D721Med (cell line): ENCODE results near the gene OR5C1.
"Not testable (repeated sequence)": the region's sequence is repeated elsewhere in the genome, so short reads cannot be mapped to it uniquely, and the experiment has no call there.

Experiments
- DNase-seq: peaks from one replicate; pipeline ENCODE4 v3.0.0; 2011; ENCODE audit warnings: low spot score; ENCODE audit not compliant: insufficient read length
- FAIRE-seq: peaks from 2 replicates; lab custom pipeline; 2011; peaks lifted over from hg19 to GRCh38; lab: Jason Lieb, UNC
- TF ChIP-seq, protein P1 (sequence below): IDR thresholded peaks from 2 replicates; pipeline ENCODE4 v1.5.1; 2012; ENCODE audit warnings: mild to moderate bottlenecking, control low read depth; ENCODE audit not compliant: insufficient read depth; ENCODE audit errors: missing control alignments

OR5C1 gene

DNA sequence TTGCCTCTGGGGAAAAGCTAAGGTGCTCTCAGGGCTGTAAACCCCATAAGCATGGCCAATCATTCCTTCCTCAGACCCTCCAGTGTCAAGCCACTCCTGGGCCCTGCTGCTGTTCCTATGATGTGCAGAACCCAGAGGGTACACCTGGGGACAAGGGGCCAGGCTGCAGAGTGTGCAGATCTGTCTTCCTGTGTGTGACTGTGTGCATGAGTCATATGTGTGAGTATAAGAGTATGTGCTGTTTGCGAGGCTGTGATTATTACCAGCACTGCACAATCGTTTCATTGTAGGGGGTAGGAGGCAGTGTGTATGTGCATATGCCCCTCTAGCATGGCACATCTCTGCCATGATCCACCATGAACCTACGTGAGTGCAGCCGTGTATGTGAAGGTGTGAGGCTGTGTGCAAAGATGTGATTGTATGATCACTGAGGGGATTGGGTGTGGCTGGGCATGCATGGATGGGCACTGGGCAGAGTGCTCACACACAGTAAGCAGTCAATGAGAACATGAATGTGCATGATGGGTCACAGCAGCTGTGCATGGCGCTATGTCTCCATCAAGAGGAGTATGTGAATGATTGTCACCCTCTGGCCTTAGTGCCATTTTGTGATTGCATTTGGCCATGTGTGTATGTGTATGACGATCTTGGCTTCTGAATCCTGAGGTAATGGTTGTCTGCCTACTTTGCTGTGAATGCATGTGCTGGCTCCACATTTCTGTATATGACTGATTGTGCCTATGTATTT lies 8.8 kb downstream of the OR5C1 start:
- FAIRE-seq (no peak), DNase-seq (no peak)
- TF ChIP-seq, protein P1, sequence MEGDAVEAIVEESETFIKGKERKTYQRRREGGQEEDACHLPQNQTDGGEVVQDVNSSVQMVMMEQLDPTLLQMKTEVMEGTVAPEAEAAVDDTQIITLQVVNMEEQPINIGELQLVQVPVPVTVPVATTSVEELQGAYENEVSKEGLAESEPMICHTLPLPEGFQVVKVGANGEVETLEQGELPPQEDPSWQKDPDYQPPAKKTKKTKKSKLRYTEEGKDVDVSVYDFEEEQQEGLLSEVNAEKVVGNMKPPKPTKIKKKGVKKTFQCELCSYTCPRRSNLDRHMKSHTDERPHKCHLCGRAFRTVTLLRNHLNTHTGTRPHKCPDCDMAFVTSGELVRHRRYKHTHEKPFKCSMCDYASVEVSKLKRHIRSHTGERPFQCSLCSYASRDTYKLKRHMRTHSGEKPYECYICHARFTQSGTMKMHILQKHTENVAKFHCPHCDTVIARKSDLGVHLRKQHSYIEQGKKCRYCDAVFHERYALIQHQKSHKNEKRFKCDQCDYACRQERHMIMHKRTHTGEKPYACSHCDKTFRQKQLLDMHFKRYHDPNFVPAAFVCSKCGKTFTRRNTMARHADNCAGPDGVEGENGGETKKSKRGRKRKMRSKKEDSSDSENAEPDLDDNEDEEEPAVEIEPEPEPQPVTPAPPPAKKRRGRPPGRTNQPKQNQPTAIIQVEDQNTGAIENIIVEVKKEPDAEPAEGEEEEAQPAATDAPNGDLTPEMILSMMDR, result no peak

DNA sequence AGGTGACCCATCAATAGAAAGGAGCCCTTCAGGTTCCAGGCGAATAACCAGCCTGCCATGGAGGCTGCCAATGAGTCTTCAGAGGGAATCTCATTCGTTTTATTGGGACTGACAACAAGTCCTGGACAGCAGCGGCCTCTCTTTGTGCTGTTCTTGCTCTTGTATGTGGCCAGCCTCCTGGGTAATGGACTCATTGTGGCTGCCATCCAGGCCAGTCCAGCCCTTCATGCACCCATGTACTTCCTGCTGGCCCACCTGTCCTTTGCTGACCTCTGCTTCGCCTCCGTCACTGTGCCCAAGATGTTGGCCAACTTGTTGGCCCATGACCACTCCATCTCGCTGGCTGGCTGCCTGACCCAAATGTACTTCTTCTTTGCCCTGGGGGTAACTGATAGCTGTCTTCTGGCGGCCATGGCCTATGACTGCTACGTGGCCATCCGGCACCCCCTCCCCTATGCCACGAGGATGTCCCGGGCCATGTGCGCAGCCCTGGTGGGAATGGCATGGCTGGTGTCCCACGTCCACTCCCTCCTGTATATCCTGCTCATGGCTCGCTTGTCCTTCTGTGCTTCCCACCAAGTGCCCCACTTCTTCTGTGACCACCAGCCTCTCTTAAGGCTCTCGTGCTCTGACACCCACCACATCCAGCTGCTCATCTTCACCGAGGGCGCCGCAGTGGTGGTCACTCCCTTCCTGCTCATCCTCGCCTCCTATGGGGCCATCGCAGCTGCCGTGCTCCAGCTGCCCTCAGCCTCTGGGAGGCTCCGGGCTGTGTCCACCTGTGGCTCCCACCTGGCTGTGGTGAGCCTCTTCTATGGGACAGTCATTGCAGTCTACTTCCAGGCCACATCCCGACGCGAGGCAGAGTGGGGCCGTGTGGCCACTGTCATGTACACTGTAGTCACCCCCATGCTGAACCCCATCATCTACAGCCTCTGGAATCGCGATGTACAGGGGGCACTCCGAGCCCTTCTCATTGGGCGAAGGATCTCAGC lies 11.6 kb downstream of the OR5C1 start, which contains the start of gene OR1K1:
Gene OR1K1 (plus strand): TSS at position 58 of the 995 bp plus-strand sequence. CDS start 0 bp downstream, at position 58.
- DNase-seq, result no peak
- FAIRE-seq, result no peak
- TF ChIP-seq, protein P1, result no peak

DNA sequence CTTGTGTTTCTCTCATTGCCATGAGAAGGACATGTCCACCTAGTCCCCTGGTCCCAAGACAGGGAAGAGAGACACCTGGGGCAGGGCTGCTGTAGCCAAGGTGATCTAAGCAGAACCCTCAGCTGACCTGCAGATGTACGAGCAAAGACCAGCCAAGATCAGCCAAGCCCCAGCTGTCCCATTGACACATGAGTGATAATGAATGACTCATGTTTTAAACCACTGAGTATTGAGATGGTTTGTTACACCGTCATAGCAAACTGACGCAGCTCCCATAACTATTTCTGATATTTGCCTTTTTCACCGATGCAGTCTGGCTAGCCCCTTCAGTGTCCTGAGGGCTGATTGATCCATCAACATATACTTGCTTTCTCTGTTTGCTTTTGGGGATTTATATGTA lies 17.9 kb downstream of the OR5C1 start:
- TF ChIP-seq, protein P1, result no peak
- no peak for FAIRE-seq
- DNase-seq, result no peak

DNA sequence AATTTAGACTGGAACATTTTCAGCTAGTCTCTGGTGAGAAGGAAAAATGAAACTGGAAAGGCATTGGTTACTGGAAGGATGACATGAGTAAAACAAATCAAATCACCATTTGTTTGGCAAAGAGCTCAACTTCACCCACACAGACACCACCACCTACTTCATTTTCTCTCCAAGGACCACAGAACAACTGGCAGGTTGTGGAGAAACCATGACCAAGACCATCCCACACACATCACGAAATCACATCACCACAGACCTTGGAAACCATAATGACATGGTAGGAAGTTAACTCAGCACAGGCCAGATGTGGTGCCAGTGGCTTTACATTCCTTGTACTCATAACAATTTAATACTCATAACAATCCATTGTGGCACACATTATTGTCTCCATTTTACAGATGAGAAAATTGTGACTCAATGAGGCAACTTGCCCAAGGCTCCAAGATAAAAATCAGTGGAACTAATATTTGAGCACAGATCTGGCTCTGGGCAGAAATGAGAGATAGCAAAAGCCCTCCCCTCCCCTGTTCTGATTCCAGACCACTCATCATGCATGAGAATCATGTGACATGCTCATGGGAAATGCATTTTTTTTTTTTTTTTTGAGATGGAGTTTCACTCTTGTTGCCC lies 18.7 kb downstream of the OR5C1 start:
- no peak for DNase-seq
- no peak for FAIRE-seq
- TF ChIP-seq, protein P1, result no peak

DNA sequence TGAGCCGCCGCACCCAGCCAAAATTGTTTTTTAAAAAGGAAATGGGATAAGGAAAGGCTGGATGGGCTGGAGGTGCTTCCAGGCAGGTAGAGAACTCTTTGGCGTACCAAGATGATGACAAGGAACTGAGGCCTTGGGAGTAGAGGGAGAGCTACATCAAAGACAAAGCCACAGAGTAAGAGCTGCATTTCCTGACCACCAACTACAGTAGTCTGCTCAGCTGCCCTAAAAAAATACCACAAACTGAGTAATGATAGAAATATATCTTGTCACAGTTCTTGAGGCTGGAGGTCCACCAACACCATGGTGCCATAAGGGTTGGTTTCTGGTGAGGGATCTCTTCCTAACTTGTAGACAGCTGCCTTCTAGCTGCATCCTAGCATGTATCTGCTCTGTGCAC lies 19.4 kb downstream of the OR5C1 start:
- no peak for FAIRE-seq
- no peak for DNase-seq
- TF ChIP-seq, protein P1, result no peak

DNA sequence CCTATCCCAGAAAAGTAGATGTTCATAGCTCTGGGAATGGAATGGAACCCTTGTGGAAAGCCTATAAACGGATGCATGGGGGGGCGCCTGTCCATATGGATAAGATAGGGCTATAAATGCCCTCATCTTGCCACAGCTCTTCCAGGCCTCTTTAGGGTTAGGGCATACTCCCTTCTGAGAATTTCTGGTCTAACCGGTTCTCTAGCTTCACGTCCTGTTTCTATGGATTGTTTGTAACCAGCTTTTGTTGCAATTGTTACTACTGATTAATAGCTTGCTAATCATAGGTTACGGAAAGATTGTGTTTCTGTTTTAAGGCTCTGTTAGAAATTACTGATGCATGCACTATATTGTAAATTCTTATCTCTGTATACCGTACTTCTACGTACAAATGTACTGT lies 20.5 kb downstream of the OR5C1 start:
- DNase-seq, FAIRE-seq: not testable (repeated sequence)

DNA sequence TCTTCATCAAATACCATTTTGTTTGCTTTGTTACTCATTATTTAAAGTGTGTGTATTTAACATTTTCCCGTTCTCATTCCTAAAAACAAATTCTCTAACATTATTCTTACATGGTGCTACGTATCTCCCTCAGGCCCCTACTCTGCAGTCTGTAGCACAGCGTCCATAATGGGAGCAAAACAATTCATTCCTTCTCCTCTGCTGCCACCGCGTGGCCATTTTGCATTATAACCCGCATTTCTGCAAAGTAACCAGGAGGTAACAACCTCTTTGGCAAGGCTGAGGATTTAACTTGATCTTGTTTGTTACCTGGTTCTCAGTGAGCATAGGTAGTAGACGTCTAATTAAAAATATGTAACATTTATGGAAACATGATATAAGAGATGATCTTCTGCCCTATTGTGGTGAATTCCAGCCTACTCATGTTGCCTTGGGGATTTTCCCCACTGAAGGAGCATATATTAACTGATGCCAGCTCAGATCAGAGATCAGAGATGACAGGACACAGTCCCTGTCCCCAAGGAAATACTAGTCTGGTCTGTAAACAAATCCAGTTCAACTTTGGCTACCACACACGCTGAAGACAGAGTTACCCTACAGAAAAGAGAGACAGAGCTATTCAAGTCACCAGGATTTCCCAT lies 21.7 kb downstream of the OR5C1 start:
- FAIRE-seq, result peak; percentile 70
- peak; percentile 54 for DNase-seq
- TF ChIP-seq, protein P1, result peak; percentile 92
